ENCODE measurements around the gene ZNG1F. TPM values are rescaled to one million over a fixed set of nuclear protein-coding genes. Genes with fewer than 3 reads are reported as not detected.
"Not testable (repeated sequence)": the region's sequence is repeated elsewhere in the genome, so short reads cannot be mapped to it uniquely, and the experiment has no call there.

The ZNG1F gene
- total RNA-seq, 1 donor from 2014 or later: 3.4 TPM

- not testable (repeated sequence) for DNase-seq
Measured at GRCh38 chr9:41120696-41121095, 68.4 kb downstream of the ZNG1F start.

DNA sequence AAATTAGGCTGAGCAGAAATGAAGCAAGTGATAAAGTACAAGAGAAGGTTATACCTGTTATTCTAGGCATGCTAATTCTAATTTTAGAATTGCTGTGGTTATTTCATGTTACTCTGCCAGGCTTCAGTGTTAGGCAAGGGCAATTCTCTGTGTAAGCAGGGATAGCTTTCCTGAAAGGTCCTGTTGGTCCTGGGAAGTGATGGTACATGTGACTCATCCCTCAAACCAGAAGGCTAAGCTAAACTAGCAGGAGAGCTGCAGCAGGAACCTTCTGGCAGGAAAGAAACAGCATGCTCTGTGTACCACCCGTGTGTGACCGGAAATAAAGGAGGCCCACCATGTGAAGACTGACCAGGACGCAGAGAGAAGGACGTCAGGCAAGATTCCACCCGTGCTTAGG is 69.4 kb downstream of the ZNG1F start:
- DNase-seq: not testable (repeated sequence)

GRCh38 chr9:41119311-41119710 is 69.8 kb downstream of the ZNG1F start:
- not testable (repeated sequence) for DNase-seq

DNA sequence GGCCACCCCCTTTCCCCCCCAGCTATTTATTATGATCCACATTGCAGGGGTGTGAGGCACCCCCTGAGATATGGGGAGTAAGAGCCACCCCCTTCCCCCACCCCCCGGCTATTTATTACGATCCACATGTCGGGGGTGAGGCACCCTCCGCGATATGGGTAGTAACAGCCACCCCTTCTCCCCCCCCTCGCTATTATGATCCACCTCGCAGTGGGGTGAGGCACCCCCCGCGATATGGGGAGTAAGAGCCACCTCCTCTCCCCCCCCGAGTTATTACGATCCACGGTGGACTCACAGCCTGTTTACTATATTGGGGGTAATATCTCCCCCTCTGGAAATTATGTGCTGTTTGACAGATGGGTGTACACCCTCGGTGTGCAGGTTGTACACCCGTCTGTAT is 75.8 kb downstream of the ZNG1F start:
- DNase-seq: not testable (repeated sequence)

GRCh38 chr9:41111414-41111813 is 77.7 kb downstream of the ZNG1F start:
- DNase-seq: not testable (repeated sequence)

DNA sequence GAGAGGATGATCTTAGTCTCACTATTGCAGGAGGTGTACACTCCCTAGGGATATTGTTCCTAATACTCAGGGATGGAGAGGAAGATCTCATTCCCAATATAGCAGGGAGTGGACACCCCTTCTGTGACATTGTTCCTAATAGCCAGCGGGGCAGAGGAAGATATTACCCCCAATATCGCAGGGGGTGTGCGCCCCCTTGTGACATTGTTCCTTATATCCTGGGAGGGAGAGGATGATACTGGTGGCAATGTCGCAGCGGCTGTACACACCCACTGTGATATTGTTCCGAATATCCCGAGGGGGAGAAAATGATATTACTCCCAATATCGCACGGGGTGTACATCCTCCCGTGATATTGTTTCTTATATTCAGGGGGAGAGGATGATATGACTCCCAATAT is 78.2 kb downstream of the ZNG1F start:
- DNase-seq: not testable (repeated sequence)

DNA sequence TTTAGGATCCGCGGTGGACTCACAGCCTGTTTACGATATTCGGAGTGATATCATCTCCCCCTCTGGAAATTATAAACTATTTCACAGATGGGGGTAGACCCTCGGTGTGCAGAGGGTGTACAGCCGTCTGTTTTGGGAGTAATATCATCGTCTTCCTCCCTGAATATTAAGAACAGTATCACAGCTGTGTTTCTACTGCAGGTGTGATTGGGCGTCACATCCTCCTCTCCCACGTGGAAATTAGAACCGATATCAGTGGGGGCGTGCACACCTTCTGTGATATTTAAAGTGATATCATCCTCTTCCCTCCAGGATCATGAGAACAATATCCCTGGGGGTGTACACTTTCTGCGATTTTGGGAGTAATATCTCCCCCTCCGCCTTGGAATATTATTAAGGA is 79.9 kb downstream of the ZNG1F start:
- not testable (repeated sequence) for DNase-seq

DNA sequence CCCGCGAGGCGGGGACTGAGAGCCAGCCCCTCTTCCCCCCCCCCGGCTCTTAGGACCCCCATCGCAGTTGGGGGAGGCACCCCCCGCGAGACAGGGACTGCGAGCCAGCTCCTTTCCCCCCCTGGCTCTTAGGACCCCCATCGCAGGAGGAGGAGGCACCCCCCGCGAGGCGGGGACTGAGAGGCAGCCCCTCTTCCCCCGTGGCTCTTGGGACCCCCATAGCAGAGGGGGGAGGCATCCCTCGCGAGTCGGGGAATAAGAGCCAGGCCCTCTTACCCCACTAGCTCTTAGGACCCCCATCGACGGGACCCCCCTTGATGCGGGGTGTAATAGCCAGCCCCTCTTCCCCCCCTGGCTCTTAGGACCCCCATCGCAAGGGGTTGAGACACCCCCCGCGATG is 80.3 kb downstream of the ZNG1F start:
- not testable (repeated sequence) for DNase-seq

DNA sequence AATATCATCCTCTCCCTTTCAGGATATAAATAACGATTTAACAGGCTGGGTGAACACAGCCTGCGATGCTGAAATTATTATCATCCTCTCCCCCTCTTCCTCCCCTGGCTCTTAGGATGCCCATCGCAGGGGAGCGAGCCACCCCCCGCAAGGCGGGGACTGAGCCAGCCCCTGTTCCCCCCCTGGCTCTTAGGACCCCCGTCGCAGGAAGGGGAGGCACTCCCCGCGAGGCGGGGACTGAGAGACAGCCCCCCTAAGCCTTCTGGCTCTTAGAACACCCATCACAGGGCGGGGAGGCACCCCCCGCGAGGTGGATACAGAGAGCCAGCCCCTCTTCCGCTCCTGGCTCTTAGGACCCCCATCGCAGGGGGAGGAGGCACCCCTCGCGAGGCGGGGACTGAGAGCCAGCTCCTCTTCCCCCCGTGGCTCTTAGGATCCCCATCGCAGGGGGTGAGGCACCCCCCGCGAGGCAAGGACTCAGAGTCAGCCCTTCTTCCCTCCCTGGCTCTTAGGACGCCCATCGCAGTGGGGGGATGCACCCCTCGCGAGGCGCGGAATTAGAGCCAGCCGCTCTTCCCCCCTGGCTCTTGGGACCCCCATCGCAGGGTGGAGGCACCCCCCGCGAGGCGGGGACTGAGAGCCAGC is 82.5 kb downstream of the ZNG1F start:
- DNase-seq: not testable (repeated sequence)

- DNase-seq: not testable (repeated sequence)
Measured at GRCh38 chr9:41105557-41106253, 83.4 kb downstream of the ZNG1F start.

DNA sequence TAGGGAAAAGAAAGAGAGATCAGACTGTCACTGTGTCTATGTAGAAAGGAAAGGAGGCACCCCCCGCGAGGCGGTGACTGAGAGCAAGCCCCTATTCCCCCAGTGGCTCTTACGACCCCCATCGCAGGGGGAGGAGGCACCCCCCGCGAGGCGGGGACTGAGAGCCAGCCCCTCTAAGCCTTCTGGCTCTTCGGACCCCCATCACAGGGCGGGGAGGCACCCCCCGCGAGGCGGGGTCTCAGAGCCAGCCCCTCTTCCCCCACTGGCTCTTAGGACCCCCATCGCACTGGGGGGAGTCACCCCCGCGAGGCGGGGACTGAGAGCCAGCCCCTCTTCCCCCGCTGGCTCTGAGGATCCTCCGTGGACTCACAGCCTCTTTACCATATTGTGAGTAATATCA is 84.6 kb downstream of the ZNG1F start:
- DNase-seq: not testable (repeated sequence)

DNA sequence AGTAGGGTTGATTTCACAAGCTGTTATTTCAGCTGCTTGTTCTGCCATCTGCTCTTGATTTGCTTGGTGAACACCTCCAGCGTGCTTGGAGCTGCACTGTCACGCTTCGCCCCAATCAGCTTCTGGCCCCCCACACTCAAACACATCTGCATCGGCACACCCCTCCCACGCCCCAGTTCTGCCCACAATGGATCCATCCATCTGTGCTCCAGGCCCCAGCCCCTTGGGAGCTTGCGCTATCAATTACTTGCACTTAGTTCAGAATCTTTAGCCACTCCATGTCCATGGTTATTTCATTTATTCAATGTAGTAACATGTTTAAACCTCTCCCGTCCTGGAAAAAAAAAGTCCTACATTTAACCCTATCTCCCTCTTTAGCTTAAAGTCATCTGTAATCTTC is 88.6 kb downstream of the ZNG1F start:
- DNase-seq: not testable (repeated sequence)

GRCh38 chr9:41098759-41099158 is 90.4 kb downstream of the ZNG1F start:
- DNase-seq: not testable (repeated sequence)

- not testable (repeated sequence) for DNase-seq
Measured at GRCh38 chr9:41095060-41095459, 94.1 kb downstream of the ZNG1F start.

GRCh38 chr9:41094010-41094773 is 94.9 kb downstream of the ZNG1F start:
- not testable (repeated sequence) for DNase-seq

GRCh38 chr9:41090922-41091321 is 98.2 kb downstream of the ZNG1F start:
- DNase-seq: not testable (repeated sequence)

GRCh38 chr9:41090386-41090785 is 98.7 kb downstream of the ZNG1F start:
- DNase-seq: not testable (repeated sequence)

DNA sequence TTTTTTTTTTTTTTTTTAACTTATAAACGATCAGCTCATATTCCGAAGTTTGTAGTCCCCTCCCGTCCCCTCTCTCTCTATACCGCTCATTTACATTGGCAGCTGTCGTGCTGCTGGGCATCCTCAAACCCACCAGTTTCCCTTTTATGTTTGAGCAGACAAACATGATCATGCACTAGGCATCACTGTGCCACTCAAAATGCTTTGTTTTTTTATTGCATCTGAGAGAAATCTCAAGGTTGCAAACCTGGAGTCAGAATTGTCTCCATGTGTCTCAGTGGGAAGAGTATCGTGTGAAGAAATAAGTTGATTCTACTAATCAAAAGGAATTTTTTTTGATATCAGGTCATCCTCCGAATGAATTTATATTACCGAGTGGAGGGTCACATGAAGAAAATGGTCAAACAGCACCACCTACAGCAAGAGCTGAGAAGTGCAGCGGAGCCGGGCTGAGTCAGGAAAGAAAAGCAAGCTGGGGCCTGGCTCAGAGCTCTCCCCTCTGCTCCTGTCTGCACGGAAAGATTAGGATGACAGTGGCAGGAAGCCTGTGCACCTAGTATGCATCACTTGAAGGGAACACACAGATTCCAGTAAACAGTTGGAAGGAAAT is 100.6 kb downstream of the ZNG1F start:
- DNase-seq: not testable (repeated sequence)

- not testable (repeated sequence) for DNase-seq
Measured at GRCh38 chr9:41087929-41088328, 101.2 kb downstream of the ZNG1F start.

DNA sequence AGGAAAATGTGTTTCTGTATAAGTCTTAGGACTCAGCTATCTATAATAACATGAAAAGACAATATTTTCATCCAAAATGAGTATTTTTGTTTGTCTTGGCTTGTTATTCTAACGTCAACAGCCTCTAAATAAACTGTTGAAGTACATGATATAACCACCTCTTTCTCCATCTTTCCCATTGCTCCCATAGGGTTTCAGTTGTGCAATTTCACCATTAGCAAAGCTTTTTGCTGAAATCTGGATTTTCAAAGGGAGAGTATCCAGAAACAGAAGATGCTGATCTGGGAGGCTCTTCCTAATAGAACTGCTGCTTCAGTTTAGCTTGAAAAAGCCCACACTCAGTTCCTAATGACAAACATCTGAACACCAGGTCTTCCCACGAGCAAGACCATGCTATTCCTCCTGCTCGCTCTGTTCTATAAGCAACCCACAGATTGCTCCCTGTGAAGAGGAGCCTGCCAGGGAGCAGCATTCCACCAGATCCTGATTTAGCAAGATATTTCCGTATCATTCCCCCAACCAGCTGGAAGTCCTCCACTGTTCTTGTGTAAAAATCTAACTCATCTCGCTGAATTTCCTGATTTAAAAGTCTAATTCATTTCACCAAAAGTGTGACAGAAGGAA is 101.8 kb downstream of the ZNG1F start:
- DNase-seq: not testable (repeated sequence)

GRCh38 chr9:41086685-41087084 is 102.4 kb downstream of the ZNG1F start:
- not testable (repeated sequence) for DNase-seq

- not testable (repeated sequence) for DNase-seq
Measured at GRCh38 chr9:41086215-41086614, 102.9 kb downstream of the ZNG1F start.

All from dermis blood vessel endothelial cell (primary cell).